ENCODE results near the gene CHST7.

Gene CHST7

GRCh38 chrX:46627711-46628419, 54.3 kb downstream of the CHST7 start:
- TF ChIP-seq CTCF (IDR thresholded peaks at IDR 0.05; ENCODE audit: low read depth, low read length): no peak
- no peak for DNase-seq (ENCODE audit: extremely low read depth, low read depth)

GRCh38 chrX:46628460-46629371, 55.2 kb downstream of the CHST7 start:
- TF ChIP-seq CTCF (IDR thresholded peaks at IDR 0.05; ENCODE audit: low read depth, low read length): no peak
- peak; percentile 32 for DNase-seq (ENCODE audit: extremely low read depth, low read depth)

GRCh38 chrX:46630141-46630540, 56.6 kb downstream of the CHST7 start:
- DNase-seq (ENCODE audit: extremely low read depth, low read depth): no peak
- TF ChIP-seq CTCF (IDR thresholded peaks at IDR 0.05; ENCODE audit: low read depth, low read length): no peak

GRCh38 chrX:46634577-46634976, 61.0 kb downstream of the CHST7 start:
- TF ChIP-seq CTCF (IDR thresholded peaks at IDR 0.05; ENCODE audit: low read depth, low read length): no peak
- DNase-seq (ENCODE audit: extremely low read depth, low read depth): no peak

- no peak for TF ChIP-seq CTCF (IDR thresholded peaks at IDR 0.05; ENCODE audit: low read depth, low read length)
- no peak for DNase-seq (ENCODE audit: extremely low read depth, low read depth)
Measured at GRCh38 chrX:46635186-46635585, 61.6 kb downstream of the CHST7 start.

- TF ChIP-seq CTCF (IDR thresholded peaks at IDR 0.05; ENCODE audit: low read depth, low read length): no peak
- DNase-seq (ENCODE audit: extremely low read depth, low read depth): no peak
Measured at GRCh38 chrX:46636223-46636622, 62.7 kb downstream of the CHST7 start.

GRCh38 chrX:46637938-46638337, 64.4 kb downstream of the CHST7 start:
- no peak for DNase-seq (ENCODE audit: extremely low read depth, low read depth)
- TF ChIP-seq CTCF (IDR thresholded peaks at IDR 0.05; ENCODE audit: low read depth, low read length): no peak

Measured in AG09319 (cell line).